ENCODE data around the gene TRAFD1.
"Not testable (repeated sequence)": the region's sequence is repeated elsewhere in the genome, so short reads cannot be mapped to it uniquely, and the experiment has no call there.

The TRAFD1 gene

DNA sequence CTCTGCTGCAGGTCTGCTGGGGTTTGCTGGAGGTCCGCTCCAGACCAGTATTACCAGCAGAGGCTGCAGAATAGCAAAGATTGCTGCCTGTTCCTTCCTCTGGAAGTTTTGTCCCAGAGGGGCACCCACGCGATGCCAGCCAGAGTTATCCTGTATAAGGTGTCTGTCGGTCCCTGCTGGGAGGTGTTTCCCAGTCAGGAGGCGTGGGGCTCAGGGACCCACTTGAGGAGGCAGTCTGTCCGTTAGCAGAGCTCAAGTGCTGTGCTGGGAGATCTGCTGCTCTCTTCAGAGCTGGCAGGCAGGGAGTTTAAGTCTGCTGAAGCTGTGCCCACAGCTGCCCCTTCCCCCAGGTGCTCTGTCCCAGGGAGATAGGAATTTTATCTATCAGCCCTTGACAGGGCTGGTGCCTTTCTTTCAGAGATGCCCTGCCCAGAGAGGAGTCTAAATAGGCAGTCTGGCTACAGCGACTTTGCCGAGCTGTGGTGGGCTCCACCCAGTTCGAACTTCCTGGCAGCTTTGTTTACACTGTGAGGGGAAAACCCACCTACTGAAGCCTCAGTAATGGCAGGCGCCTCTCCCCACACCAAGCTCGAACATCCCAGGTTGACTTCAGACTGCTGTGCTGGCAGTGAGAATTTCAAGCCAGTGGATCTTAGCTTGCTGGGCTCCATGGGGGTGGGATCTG is 33.2 kb downstream of the TRAFD1 start:
- peak; percentile 17 to 37 (median 18) for DNase-seq
- H3K27me3 Mint-ChIP-seq = not testable (repeated sequence)
- Mint-ChIP-seq H3K36me3 (ENCODE audit: insufficient read depth) (peaks cover 11% of the 10 kb centered on the region), H3K4me1 (ENCODE audit: low read depth in 2 of 2) (peaks cover 21 to 22% of the 10 kb centered on the region in 2 donors), H3K4me3 (peak overlapping the region; percentile 61 to 72), H3K9me3 (peaks cover 10 to 18% of the 10 kb centered on the region in 2 donors), H3K27ac (peak overlapping the region; percentile 71 to 91)
- peak; percentile 66 for ATAC-seq (replicated peaks)

DNA sequence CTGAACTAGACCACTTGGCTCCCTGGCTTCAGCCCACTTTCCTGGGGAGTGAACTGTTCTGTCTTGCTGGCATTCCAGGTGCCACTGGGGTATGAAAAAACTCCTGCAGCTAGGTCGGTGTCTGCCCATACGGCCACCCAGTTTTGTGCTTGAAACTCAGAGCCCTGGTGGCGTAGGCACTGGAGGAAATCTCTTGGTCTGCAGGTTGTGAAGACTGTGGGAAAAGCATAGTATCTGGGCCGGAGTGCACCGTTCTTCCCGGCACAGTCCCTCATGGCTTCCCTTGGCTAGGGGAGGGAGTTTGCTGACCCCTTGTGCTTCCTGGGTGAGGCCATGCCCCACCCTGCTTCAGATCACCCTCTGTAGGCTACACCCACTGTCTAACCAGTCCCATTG is 33.8 kb downstream of the TRAFD1 start:
- Mint-ChIP-seq H3K27ac (peak overlapping the region; percentile 71 to 91), H3K36me3 (ENCODE audit: insufficient read depth) (peaks cover 9% of the 10 kb centered on the region), H3K9me3 (peaks cover 10 to 18% of the 10 kb centered on the region in 2 donors), H3K4me1 (ENCODE audit: low read depth in 2 of 2) (peaks cover 21 to 22% of the 10 kb centered on the region in 2 donors), H3K27me3 (no peaks in the 10 kb centered on the region), H3K4me3 (peak overlapping the region; percentile 61 to 72)
- ATAC-seq (replicated peaks) (no peak), DNase-seq (no peak)

DNA sequence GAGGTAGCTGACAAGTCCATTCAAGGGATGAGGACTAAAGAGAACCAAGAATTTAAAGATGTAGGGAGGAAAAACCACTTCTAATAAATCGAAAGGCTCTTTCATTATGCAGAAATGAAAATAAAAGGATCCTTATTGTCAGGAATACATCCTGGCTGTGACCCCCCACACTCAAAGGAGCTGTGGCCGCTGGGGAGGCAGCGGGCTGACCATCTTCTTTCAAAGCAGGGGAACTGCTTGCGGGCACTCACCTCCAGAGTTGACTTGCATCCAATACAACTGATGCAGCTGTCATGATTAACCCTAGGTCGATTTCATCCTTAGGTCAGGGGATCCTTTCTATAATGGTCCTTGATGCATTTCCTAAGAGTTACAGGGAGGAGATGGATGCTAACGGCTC is 35.3 kb downstream of the TRAFD1 start:
- DNase-seq (no peak), ATAC-seq (replicated peaks) (no peak)
- H3K9me3 Mint-ChIP-seq = peaks cover 10 to 18% of the 10 kb centered on the region in 2 donors
- no peak overlapping the region for H3K4me3 Mint-ChIP-seq
- H3K27me3 Mint-ChIP-seq = no peaks in the 10 kb centered on the region
- peak overlapping the region; percentile 91 for H3K27ac Mint-ChIP-seq
- H3K36me3 Mint-ChIP-seq (ENCODE audit: insufficient read depth) = peaks cover 3% of the 10 kb centered on the region
- H3K4me1 Mint-ChIP-seq (ENCODE audit: low read depth in 2 of 2) = peaks cover 21 to 22% of the 10 kb centered on the region in 2 donors

- ATAC-seq (replicated peaks) (no peak), DNase-seq (no peak)
- H3K4me3 Mint-ChIP-seq = no peak overlapping the region
- H3K4me1 Mint-ChIP-seq (ENCODE audit: low read depth in 2 of 2) = peaks cover 17 to 21% of the 10 kb centered on the region in 2 donors
- H3K9me3 Mint-ChIP-seq = peaks cover 7 to 16% of the 10 kb centered on the region in 2 donors
- H3K27me3 Mint-ChIP-seq = no peaks in the 10 kb centered on the region
- H3K27ac Mint-ChIP-seq = peak overlapping the region; percentile 78 to 91
- no peaks in the 10 kb centered on the region for H3K36me3 Mint-ChIP-seq (ENCODE audit: insufficient read depth)
These were observed 36.4 kb downstream of the TRAFD1 start for GRCh38 chr12:112161711-112162110.

DNA sequence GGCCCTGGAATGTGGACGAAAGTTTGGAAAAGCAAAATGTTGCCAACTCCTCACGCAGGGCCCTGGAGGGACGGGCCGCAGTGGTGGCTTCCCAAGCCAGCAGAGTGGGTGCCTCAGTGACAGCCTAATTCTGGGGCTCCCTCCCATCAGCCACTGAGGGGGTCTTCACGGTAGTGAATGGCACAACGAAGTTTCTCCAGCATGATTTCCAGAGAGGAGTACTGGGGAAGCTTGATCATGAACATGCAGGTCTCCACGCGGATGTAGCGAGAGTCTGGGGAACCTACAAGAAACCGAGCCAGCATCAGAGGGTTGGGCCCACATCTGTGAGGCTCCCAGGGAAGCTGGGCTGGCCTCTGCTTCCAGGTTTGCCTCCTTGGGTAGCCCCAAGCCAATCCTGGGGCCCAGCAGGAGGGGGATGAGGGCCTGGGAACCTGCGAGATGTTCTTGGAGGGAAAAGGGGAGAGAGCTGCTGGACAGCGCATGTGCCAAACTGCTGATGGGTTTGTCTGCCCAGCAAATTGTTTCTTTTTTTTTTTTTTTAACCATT is 37.0 kb downstream of the TRAFD1 start:
- peaks cover 2% of the 10 kb centered on the region for H3K36me3 Mint-ChIP-seq (ENCODE audit: insufficient read depth)
- H3K27me3 Mint-ChIP-seq = no peaks in the 10 kb centered on the region
- H3K4me3 Mint-ChIP-seq = no peak overlapping the region
- DNase-seq (no peak), ATAC-seq (replicated peaks) (no peak)
- H3K27ac Mint-ChIP-seq = peak overlapping the region; percentile 58 to 78
- peaks cover 17 to 21% of the 10 kb centered on the region in 2 donors for H3K4me1 Mint-ChIP-seq (ENCODE audit: low read depth in 2 of 2)
- H3K9me3 Mint-ChIP-seq = peaks cover 3 to 10% of the 10 kb centered on the region in 2 donors

DNA sequence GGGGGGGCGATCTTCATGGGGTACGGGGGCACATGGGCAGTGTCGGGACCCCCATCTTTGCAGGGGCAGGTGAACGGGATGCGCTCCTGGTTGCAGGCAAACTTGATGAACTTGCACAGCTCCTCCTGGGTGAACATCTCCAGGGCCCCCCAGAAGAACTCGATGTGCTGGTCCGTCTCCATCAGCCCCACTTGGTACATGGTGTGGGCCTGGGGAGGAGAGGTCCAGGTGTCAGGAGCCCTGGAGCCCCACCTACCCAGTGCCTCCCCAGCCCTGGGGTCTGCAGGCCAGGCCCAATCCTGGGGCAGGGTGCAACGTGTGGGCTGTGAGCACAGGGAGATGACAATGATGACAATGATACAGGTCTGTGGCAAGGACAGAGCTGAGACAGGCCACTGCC is 37.7 kb downstream of the TRAFD1 start:
- Mint-ChIP-seq H3K27ac (peak overlapping the region; percentile 19 to 78), H3K4me3 (no peak overlapping the region), H3K4me1 (ENCODE audit: low read depth in 2 of 2) (peaks cover 14 to 15% of the 10 kb centered on the region in 2 donors), H3K36me3 (ENCODE audit: insufficient read depth) (peaks cover 9% of the 10 kb centered on the region), H3K27me3 (no peaks in the 10 kb centered on the region), H3K9me3 (peaks cover 0 to 4% of the 10 kb centered on the region in 2 donors)
- ATAC-seq (replicated peaks) = no peak
- DNase-seq = no peak

DNA sequence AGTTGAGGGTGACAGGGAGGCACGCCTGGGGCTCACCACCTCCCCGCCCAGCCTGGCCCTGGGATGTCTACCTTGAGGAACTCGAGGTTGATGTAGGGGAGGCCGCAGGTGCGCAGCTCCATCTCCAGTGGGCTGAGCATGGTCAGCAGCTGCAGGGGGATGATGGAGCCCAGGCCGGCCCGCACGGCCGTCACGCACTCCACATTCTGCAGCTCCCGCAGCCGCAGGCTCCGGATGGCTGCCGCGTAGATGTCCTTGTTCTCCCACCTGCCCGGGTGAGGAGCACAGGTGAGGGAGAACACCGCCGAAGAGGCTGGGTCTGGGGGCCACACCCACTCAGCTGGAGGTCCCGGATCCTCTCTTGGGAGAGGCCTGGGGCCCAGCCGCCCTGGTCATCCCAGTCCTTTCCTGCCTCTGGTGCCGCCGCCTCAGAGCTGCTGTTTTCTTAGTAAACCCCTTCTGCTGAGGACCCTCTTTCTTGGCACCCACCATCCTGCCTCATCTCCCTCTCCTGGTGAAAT is 38.2 kb downstream of the TRAFD1 start:
- ATAC-seq (replicated peaks) = no peak
- H3K9me3 Mint-ChIP-seq = no peaks in the 10 kb centered on the region
- H3K4me1 Mint-ChIP-seq (ENCODE audit: low read depth in 2 of 2) = peaks cover 9 to 10% of the 10 kb centered on the region in 2 donors
- no peaks in the 10 kb centered on the region for H3K27me3 Mint-ChIP-seq
- peak overlapping the region; percentile 76 to 78 for H3K27ac Mint-ChIP-seq
- peaks cover 9% of the 10 kb centered on the region for H3K36me3 Mint-ChIP-seq (ENCODE audit: insufficient read depth)
- no peak overlapping the region for H3K4me3 Mint-ChIP-seq
- DNase-seq = no peak

DNA sequence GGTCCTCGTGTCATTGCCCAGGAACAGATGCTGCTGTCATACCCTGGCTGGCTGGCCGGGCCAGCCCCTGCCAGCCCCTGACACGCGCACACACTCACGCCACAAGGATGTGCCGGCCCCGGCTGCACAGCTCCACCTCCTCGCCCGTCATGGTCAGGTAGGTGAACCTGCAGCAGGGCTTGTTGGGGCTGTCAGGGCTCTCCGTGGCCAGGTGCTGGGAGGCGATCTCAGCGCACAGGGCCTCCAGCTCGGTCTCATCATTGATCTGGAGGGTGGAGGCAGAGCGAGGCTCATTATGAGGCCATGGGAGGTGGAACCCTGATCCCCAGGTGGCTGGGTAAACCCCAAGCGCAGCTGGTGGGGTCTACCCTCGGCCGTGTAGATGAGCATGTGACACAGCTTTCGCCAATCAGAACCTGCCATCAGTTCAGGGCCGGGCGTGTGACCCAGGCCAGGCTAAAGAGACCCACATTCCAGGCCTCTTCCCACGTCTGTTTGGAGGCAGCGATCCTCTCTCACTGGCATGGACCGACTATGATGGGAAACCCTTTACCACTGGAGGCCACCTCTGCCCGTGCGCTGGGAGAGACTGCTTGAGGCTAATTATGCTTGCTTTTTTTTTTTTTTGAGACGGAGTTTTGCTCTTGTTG is 38.8 kb downstream of the TRAFD1 start:
- Mint-ChIP-seq H3K27ac (peak overlapping the region; percentile 49 to 76), H3K27me3 (no peaks in the 10 kb centered on the region), H3K36me3 (ENCODE audit: insufficient read depth) (peaks cover 11% of the 10 kb centered on the region), H3K4me3 (no peak overlapping the region), H3K4me1 (ENCODE audit: low read depth in 2 of 2) (peaks cover 3 to 4% of the 10 kb centered on the region in 2 donors), H3K9me3 (no peaks in the 10 kb centered on the region)
- ATAC-seq (replicated peaks) (no peak), DNase-seq (no peak)

DNA sequence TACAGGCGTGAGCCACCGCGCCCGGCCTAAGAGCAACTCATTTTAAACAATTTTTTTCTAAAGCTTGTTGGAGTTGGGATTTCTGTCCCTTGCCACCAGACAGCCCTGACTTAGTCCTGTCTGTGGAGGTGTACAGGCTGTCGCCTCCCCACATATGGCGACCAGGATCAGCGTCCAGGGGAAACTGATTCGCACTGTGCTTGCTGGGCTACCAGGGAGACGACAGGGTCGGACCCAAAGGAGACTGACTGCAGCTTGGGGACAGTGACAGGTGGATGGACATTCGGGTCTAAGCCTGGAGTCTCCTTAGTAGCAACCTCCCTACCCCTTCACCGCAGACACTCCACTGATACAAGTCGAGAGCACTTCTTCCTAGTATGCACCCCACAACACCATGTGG is 40.3 kb downstream of the TRAFD1 start:
- H3K27ac Mint-ChIP-seq = peak overlapping the region; percentile 51 to 56
- peaks cover 4 to 6% of the 10 kb centered on the region in 2 donors for H3K4me1 Mint-ChIP-seq (ENCODE audit: low read depth in 2 of 2)
- H3K9me3 Mint-ChIP-seq = no peaks in the 10 kb centered on the region
- peaks cover 14% of the 10 kb centered on the region for H3K36me3 Mint-ChIP-seq (ENCODE audit: insufficient read depth)
- no peak overlapping the region for H3K4me3 Mint-ChIP-seq
- ATAC-seq (replicated peaks) (no peak), DNase-seq (no peak)
- H3K27me3 Mint-ChIP-seq = no peaks in the 10 kb centered on the region

DNA sequence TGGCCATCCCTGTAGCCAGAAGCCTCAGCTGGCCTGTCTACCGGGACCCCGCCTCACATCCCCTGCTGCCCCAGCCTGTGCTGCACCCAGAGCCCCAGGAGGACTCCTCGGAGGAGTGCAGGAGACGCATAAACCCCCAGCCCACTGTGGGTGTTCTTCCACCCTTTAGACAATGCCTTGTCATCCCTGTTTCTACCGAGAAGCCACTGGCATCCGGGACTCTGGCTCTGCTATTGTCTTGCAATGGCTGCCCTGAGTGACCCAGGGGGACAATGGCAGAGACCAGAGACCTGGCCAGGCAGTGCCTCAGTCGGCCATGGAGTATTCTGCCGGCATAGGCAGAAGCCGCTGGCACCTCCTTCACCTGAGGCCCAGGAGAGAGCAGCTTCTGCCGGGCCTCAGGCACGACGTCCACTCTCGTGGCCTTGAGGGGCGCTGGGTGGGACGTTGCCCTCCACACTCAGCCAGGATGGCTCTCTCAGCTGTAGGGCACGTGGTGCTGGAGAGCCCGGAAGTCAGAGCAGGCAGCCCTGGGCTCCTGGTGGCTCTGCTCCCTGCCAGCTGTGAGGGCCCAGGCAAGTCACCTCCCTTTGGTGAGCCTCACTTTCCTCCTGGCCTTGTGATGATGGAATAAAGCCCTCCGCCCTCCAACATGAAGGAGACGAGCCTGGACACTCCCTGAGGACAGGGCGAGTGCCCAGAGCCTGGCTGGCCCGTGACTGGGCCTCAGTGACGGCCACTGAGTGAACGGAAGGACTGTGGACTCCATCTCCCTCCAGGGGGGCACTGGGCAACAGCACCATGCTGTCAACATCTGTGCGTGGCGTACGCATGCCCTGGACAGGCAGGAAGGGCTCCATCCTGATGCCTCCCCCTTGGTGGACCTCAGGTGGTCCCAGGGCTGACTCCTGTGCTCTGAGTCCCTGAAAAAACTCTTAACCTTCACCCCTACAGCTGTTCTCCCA is 41.0 kb downstream of the TRAFD1 start:
- no peak for ATAC-seq (replicated peaks)
- Mint-ChIP-seq H3K9me3 (no peaks in the 10 kb centered on the region), H3K4me1 (ENCODE audit: low read depth in 2 of 2) (peaks cover 6% of the 10 kb centered on the region in 2 donors), H3K4me3 (no peak overlapping the region), H3K27ac (peak overlapping the region; percentile 51 to 80), H3K36me3 (ENCODE audit: insufficient read depth) (peaks cover 18% of the 10 kb centered on the region), H3K27me3 (no peaks in the 10 kb centered on the region)
- no peak for DNase-seq

GRCh38 chr12:112167031-112167461 is 41.7 kb downstream of the TRAFD1 start:
- ATAC-seq (replicated peaks) (no peak), DNase-seq (no peak)
- no peaks in the 10 kb centered on the region for H3K9me3 Mint-ChIP-seq
- peaks cover 6% of the 10 kb centered on the region in 2 donors for H3K4me1 Mint-ChIP-seq (ENCODE audit: low read depth in 2 of 2)
- no peaks in the 10 kb centered on the region for H3K27me3 Mint-ChIP-seq
- H3K27ac Mint-ChIP-seq = peak overlapping the region; percentile 26 to 80
- H3K4me3 Mint-ChIP-seq = no peak overlapping the region
- peaks cover 25% of the 10 kb centered on the region for H3K36me3 Mint-ChIP-seq (ENCODE audit: insufficient read depth)

- Mint-ChIP-seq H3K27me3 (no peaks in the 10 kb centered on the region), H3K9me3 (no peaks in the 10 kb centered on the region), H3K4me1 (ENCODE audit: low read depth in 2 of 2) (peaks cover 6% of the 10 kb centered on the region in 2 donors), H3K27ac (peak overlapping the region in 1 of 2 donors; percentile 77), H3K36me3 (ENCODE audit: insufficient read depth) (peaks cover 29% of the 10 kb centered on the region), H3K4me3 (no peak overlapping the region)
- no peak for ATAC-seq (replicated peaks)
- no peak for DNase-seq
These were observed 42.6 kb downstream of the TRAFD1 start for GRCh38 chr12:112167718-112168525.
